H1 (cell line): ENCODE data around the gene TBL1Y. TPM values are rescaled to one million over a fixed set of nuclear protein-coding genes. Genes with fewer than 3 reads are reported as not detected.

Experiments used
- ATF3 ChIP-seq: IDR thresholded peaks from 2 replicates; pipeline ENCODE4 v1.6.1; 2011; ENCODE audit warnings: low read depth, mild to moderate bottlenecking, low read length; ENCODE audit not compliant: insufficient read depth
- CBX5 ChIP-seq: fragments of 300-800, 300-1000 bp; sonication (generic); IDR thresholded peaks from 2 replicates; pipeline ENCODE4 v1.7.1; 2016; ENCODE audit warnings: antibody characterized with exemption, low read length, low read depth
- CBX8 ChIP-seq: fragments of 300-800, 300-1000 bp; sonication (generic); IDR thresholded peaks from 2 replicates; pipeline ENCODE4 v1.7.1; 2016; ENCODE audit warnings: low read depth, low read length, borderline replicate concordance
- CHD1 ChIP-seq: IDR thresholded peaks from 2 replicates; pipeline ENCODE4 v1.6.1; 2012; ENCODE audit warnings: low read depth, low read length, improper control_type of control experiment
- CTCF ChIP-seq, 3 experiments: IDR thresholded peaks; 1 replicate in 2 of 3; 2 replicates in 1 of 3; pipeline versions ENCODE4 v1.5.1 to v1.6.1; 2011; ENCODE audit warnings: low read length in 3 of 3, mild to moderate bottlenecking in 3 of 3, inconsistent platforms in 2 of 3, low read depth in 1 of 3, moderate library complexity in 1 of 3; ENCODE audit not compliant: insufficient read depth in 1 of 3; ENCODE audit errors: control extremely low read depth in 1 of 3
- EP300 ChIP-seq, 2 experiments: IDR thresholded peaks; 1 replicate in 1 of 2; 2 replicates in 1 of 2; pipeline ENCODE4 v1.6.1; 2011 to 2012; ENCODE audit warnings: low read depth in 2 of 2, low read length in 2 of 2, mild to moderate bottlenecking in 2 of 2, borderline replicate concordance in 1 of 2, inconsistent platforms in 1 of 2, moderate library complexity in 1 of 2
- FOSL1 ChIP-seq: IDR thresholded peaks from 2 replicates; pipeline ENCODE4 v1.6.1; 2011; ENCODE audit warnings: mild to moderate bottlenecking, low read depth, low read length, moderate library complexity; ENCODE audit not compliant: insufficient read depth
- KDM4A ChIP-seq: IDR thresholded peaks from one replicate; pipeline ENCODE4 v1.7.1; 2012; ENCODE audit warnings: low read depth, mild to moderate bottlenecking, moderate library complexity, low read length, inconsistent platforms; ENCODE audit not compliant: severe bottlenecking
- KDM5A ChIP-seq: fragments of 200-600 bp; IDR thresholded peaks from 2 replicates; pipeline ENCODE4 v1.7.1; 2012; ENCODE audit warnings: mild to moderate bottlenecking, low read length, inconsistent platforms, mixed read lengths
- MAX ChIP-seq: IDR thresholded peaks from 2 replicates; pipeline ENCODE4 v1.6.1; 2012; ENCODE audit warnings: inconsistent platforms
- PHF8 ChIP-seq: fragments of 200-600 bp; sonication (generic); conservative IDR thresholded peaks from 2 replicates; pipeline ENCODE4 v1.7.1; 2012; ENCODE audit warnings: low read depth, mild to moderate bottlenecking, inconsistent platforms, low read length, moderate library complexity
- POLR2A ChIP-seq, 2 experiments: IDR thresholded peaks; 1 replicate in 1 of 2; 2 replicates in 1 of 2; pipeline ENCODE4 v1.6.1; 2011; ENCODE audit warnings: low read depth in 2 of 2, low read length in 2 of 2, mild to moderate bottlenecking in 2 of 2; ENCODE audit errors: control extremely low read depth in 1 of 2
- RFX5 ChIP-seq: IDR thresholded peaks from 2 replicates; pipeline ENCODE4 v1.6.1; 2011; ENCODE audit warnings: low read depth, low read length, improper control_type of control experiment, borderline replicate concordance
- RNF2 ChIP-seq: fragments of 200-900, 300-1000 bp; sonication (generic); IDR thresholded peaks from 2 replicates; pipeline ENCODE4 v1.7.1; 2016; ENCODE audit warnings: borderline replicate concordance, low read depth, mild to moderate bottlenecking, antibody characterized with exemption, low read length; ENCODE audit not compliant: poor library complexity, severe bottlenecking; ENCODE audit errors: missing control alignments
- RXRA ChIP-seq: IDR thresholded peaks from 2 replicates; pipeline ENCODE4 v1.6.1; 2011; ENCODE audit warnings: low read depth, mild to moderate bottlenecking, low read length, moderate library complexity; ENCODE audit not compliant: insufficient read depth
- SP4 ChIP-seq: IDR thresholded peaks from 2 replicates; pipeline ENCODE4 v1.6.1; 2012; ENCODE audit warnings: low read length, inconsistent platforms
- SRF ChIP-seq: IDR thresholded peaks from 2 replicates; pipeline ENCODE4 v1.6.1; 2011; ENCODE audit warnings: mild to moderate bottlenecking, low read depth, low read length, moderate library complexity
- TBP ChIP-seq: IDR thresholded peaks from 2 replicates; pipeline ENCODE4 v1.6.1; 2011; ENCODE audit warnings: low read depth, low read length, improper control_type of control experiment
- YY1 ChIP-seq: IDR thresholded peaks from 2 replicates; pipeline ENCODE4 v1.6.1; 2011; ENCODE audit warnings: low read depth, mild to moderate bottlenecking, low read length
- ZNF274 ChIP-seq: IDR thresholded peaks from 2 replicates; pipeline ENCODE4 v1.7.0; 2012; ENCODE audit warnings: low read length, borderline replicate concordance; ENCODE audit errors: extremely low read depth
- polyA plus RNA-seq, 7 experiments: library from polyadenylated mRNA; depleted of rRNA in 3 of 7; stranded (reverse) in 5 of 7; unstranded in 2 of 7; fragments of >200 nt in 5 of 7; fragments of 200-250 nt in 2 of 7; gene quantifications; 1 replicate in 5 of 7; 2 replicates in 1 of 7; 4 replicates in 1 of 7; pipeline versions ENCODE4 v1.2.1 to v1.2.3, GENCODE V29; 2011 to 2013; ENCODE audit warnings: missing spikeins in 2 of 7, mixed read lengths in 2 of 7
- total RNA-seq: library from RNA; stranded (reverse); fragmentation: NEBNext Ultra II Directional; extraction: Animal tissue kit (Norgen Biotek cat#: 25700); gene quantifications from 2 replicates; pipeline ENCODE4 v1.2.1, GENCODE V29; 2021

TBL1Y gene
- total and polyA plus RNA-seq, 2 of the 8 experiments (the other 6 are each of a cell fraction or from before 2014, with no cell fraction given), result 2.5 to 4.2 TPM

GRCh38 chrY:6910372-6911252, at the start of gene TBL1Y (continued):
- TF ChIP-seq TBP (no peak), FOSL1 (no peak), CBX5 (no peak), KDM4A (peak; percentile 29), ATF3 (no peak), SP4 (no peak), POLR2A (IDR thresholded peaks at IDR 0.05; ENCODE audit: control extremely low read depth in 1 of 2, low read depth in 2 of 2, low read length in 2 of 2) (no peak; a peak in 2 of 3 replicates), RXRA (no peak), CTCF (IDR thresholded peaks at IDR 0.05; ENCODE audit: control extremely low read depth in 1 of 3, insufficient read depth in 1 of 3, low read depth in 1 of 3, low read length in 3 of 3) (no peak), KDM5A (no peak), SRF (no peak), CBX8 (no peak), EP300 (IDR thresholded peaks at IDR 0.05; ENCODE audit: borderline replicate concordance in 1 of 2, low read depth in 2 of 2, low read length in 2 of 2) (no peak), RNF2 (no peak), YY1 (no peak), RFX5 (no peak), MAX (no peak), ZNF274 (no peak), CHD1 (no peak), PHF8 (0 out of 2 replicates have a peak, but pooled peaks have one; percentile 9)
